GM12891 (cell line): ENCODE results near the gene CDYL2.

Experiments used
- POLR2A ChIP-seq: IDR thresholded peaks from 2 replicates; pipeline ENCODE4 v1.6.1; 2011; ENCODE audit warnings: low read depth, low read length, control low read depth
- POLR2AphosphoS5 ChIP-seq: IDR thresholded peaks from 2 replicates; pipeline ENCODE4 v1.6.1; 2011; ENCODE audit warnings: low read depth, low read length, control low read depth
- POU2F2 ChIP-seq: IDR thresholded peaks from 2 replicates; pipeline ENCODE4 v1.6.1; 2011; ENCODE audit warnings: low read depth, mild to moderate bottlenecking, control low read depth, low read length, moderate library complexity
- SPI1 ChIP-seq: IDR thresholded peaks from 2 replicates; pipeline ENCODE4 v1.6.1; 2011; ENCODE audit warnings: low read depth, low read length, control low read depth
- TAF1 ChIP-seq: IDR thresholded peaks from 2 replicates; pipeline ENCODE4 v1.6.1; 2011; ENCODE audit warnings: low read depth, low read length, control low read depth

- TF ChIP-seq SPI1 = no peak
- TF ChIP-seq POLR2A = 0 out of 2 replicates have a peak, but pooled peaks have one; percentile 22
- no peak for TF ChIP-seq POLR2AphosphoS5
- no peak for TF ChIP-seq TAF1
- TF ChIP-seq POU2F2 = peak; percentile 43; the same call in 1 of the 2 replicates
Measured at GRCh38 chr16:80710918-80711317, 93.5 kb downstream of the CDYL2 start.
